AG10803 (cell line): ENCODE measurements around the gene ALG12.

Experiments used
- DNase-seq: peaks from one replicate; pipeline ENCODE4 v3.0.0; 2010; ENCODE audit warnings: low read depth
- H3K4me3 ChIP-seq: 2 replicates; pipeline ENCODE4 v1.5.1; 2011; ENCODE audit warnings: mild to moderate bottlenecking, low read length, control low read depth
- CTCF ChIP-seq: conservative IDR thresholded peaks from 2 replicates; pipeline ENCODE4 v1.5.1; 2011; ENCODE audit warnings: mild to moderate bottlenecking, low read length, control low read depth, inconsistent platforms

Gene ALG12

GRCh38 chr22:49869086-49869830 is 49.0 kb downstream of the ALG12 start:
- no peak for TF ChIP-seq CTCF
- no peak for DNase-seq
- no peak overlapping the region for H3K4me3 ChIP-seq

- H3K4me3 ChIP-seq: no peak overlapping the region
- no peak for TF ChIP-seq CTCF
- DNase-seq: no peak
Observed at GRCh38 chr22:49867303-49868265, 50.7 kb downstream of the ALG12 start.

GRCh38 chr22:49866646-49867045 is 51.6 kb downstream of the ALG12 start:
- H3K4me3 ChIP-seq: no peak overlapping the region
- no peak for TF ChIP-seq CTCF
- DNase-seq: no peak

GRCh38 chr22:49866134-49866533 is 52.1 kb downstream of the ALG12 start:
- H3K4me3 ChIP-seq: no peak overlapping the region
- no peak for TF ChIP-seq CTCF
- no peak for DNase-seq

- no peak overlapping the region for H3K4me3 ChIP-seq
- DNase-seq: no peak
- TF ChIP-seq CTCF: no peak
Observed at GRCh38 chr22:49865156-49865555, 53.1 kb downstream of the ALG12 start.

- DNase-seq: no peak
- no peak for TF ChIP-seq CTCF
Observed at GRCh38 chr22:49863931-49864330, 54.3 kb downstream of the ALG12 start.

GRCh38 chr22:49862496-49862776 is 55.8 kb downstream of the ALG12 start:
- DNase-seq: no peak
- no peak overlapping the region for H3K4me3 ChIP-seq
- TF ChIP-seq CTCF: no peak

More at GRCh38 chr22:49863931-49864330, 54.3 kb downstream of the ALG12 start:
- no peak overlapping the region for H3K4me3 ChIP-seq
